Mesodermal cell (in vitro differentiated cells): ENCODE results near the gene SKIC2.

Experiments used
- H3K27ac ChIP-seq: 2 replicates; pipeline ENCODE4 v1.7.0; 2013; ENCODE audit warnings: mild to moderate bottlenecking, low read depth, low read length, moderate library complexity; ENCODE audit not compliant: severe bottlenecking
- H3K36me3 ChIP-seq: 2 replicates; pipeline ENCODE4 v1.7.1; 2013; ENCODE audit warnings: mild to moderate bottlenecking, low read length, moderate library complexity; ENCODE audit not compliant: control insufficient read depth, insufficient read depth
- H3K4me1 ChIP-seq: one replicate; pipeline ENCODE4 v1.7.1; 2013; ENCODE audit warnings: mild to moderate bottlenecking, low read length; ENCODE audit not compliant: insufficient read depth, control insufficient read depth, poor library complexity, severe bottlenecking
- H3K4me3 ChIP-seq: 2 replicates; pipeline ENCODE4 v1.7.0; 2013; ENCODE audit warnings: low read length, control low read depth, mild to moderate bottlenecking; ENCODE audit not compliant: insufficient read depth, poor library complexity, severe bottlenecking; ENCODE audit errors: extremely low read depth
- H3K9me3 ChIP-seq: 2 replicates; pipeline ENCODE4 v1.7.1; 2013; ENCODE audit warnings: mild to moderate bottlenecking, low read length, moderate library complexity; ENCODE audit not compliant: control insufficient read depth
- WGBS, 2 experiments: methylation state at CpG; one replicate each; pipeline ENCODE4 v1.1.5; 2013; ENCODE audit warnings: missing lambda C conversion rate in 2 of 2; ENCODE audit not compliant: insufficient coverage in 2 of 2; 5-methylcytosine and 5-hydroxymethylcytosine counted together

SKIC2 gene

DNA sequence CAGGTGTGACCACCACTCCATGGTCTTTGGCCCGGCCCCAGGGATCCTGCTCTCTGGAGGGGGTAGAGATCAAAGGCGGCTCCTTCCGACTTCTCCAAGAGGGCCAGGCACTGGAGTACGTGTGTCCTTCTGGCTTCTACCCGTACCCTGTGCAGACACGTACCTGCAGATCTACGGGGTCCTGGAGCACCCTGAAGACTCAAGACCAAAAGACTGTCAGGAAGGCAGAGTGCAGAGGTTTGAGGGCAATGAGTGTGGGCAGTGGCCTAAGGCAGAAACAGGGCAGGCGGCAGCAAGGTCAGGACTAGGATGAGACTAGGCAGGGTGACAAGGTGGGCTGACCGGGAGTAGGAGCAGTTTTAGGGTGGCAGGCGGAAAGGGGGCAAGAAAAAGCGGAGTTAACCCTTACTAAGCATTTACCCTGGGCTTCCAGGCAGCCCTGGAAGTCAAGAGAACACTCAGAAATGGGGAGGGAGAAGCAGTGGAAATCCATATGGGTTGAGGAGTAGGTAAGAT, 12.5 kb upstream of the SKIC2 start:
- H3K4me3 ChIP-seq, result no peak overlapping the region
- H3K36me3 ChIP-seq, result peaks cover 16% of the 10 kb centered on the region
- H3K4me1 ChIP-seq, result no peaks in the 10 kb centered on the region
- H3K27ac ChIP-seq, result no peak overlapping the region
- WGBS, 2 experiments, result 86 to 87% methylated on average over 9 to 11 of the region's 11 CpGs
- no peaks in the 10 kb centered on the region for H3K9me3 ChIP-seq

DNA sequence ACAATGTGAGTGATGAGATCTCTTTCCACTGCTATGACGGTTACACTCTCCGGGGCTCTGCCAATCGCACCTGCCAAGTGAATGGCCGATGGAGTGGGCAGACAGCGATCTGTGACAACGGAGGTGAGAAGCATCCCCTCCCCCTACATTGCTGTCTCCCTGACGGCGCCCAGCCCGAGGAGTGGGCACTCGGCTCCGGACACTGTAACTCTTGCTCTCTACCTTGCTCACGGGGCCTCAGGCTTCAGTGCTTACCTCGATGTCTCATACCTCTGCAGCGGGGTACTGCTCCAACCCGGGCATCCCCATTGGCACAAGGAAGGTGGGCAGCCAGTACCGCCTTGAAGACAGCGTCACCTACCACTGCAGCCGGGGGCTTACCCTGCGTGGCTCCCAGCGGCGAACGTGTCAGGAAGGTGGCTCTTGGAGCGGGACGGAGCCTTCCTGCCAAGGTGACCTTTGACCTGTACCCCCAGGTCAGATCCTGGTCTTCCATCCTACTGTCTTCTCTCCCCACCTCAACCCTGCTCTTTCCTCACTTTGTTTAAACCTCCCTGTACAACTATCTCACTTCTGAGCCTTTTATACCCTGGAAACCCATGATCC, 11.8 kb upstream of the SKIC2 start:
- Histone ChIP-seq H3K4me3 (no peak overlapping the region), H3K36me3 (peaks cover 23% of the 10 kb centered on the region), H3K27ac (no peak overlapping the region), H3K4me1 (no peaks in the 10 kb centered on the region), H3K9me3 (no peaks in the 10 kb centered on the region)
- WGBS, 2 experiments, result 90 to 91% methylated on average over 24 of the region's 24 CpGs

DNA sequence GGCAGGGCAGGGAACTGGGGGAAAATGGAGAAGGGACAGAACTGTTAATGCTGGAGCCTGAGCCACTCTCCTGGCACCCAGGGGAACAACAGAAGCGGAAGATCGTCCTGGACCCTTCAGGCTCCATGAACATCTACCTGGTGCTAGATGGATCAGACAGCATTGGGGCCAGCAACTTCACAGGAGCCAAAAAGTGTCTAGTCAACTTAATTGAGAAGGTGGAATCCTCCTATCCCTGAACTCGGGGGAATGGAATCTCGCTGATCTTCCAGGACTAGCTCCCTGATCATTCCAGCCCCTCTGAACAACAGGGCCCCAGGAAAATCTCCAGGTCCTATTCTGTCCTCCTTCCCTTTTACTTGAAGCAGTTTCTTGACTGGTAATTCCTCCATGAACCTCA, 11.1 kb upstream of the SKIC2 start:
- no peaks in the 10 kb centered on the region for H3K9me3 ChIP-seq
- WGBS, 2 experiments, result 83 to 89% methylated on average over 4 of the region's 4 CpGs
- peaks cover 29% of the 10 kb centered on the region for H3K36me3 ChIP-seq

DNA sequence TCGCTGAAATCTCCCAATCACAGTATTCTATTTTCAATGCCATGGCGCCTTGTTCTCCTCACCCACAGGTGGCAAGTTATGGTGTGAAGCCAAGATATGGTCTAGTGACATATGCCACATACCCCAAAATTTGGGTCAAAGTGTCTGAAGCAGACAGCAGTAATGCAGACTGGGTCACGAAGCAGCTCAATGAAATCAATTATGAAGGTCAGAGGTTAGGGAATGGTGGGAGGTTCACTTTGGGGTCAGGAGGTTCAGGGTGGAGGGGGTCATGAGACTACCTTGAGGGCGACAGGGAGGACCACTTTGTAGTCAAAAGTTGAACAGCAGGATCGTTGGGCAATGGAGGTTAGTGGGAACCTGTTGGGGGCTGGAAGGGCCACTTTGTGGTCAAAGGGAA, 10.7 kb upstream of the SKIC2 start:
- no peak overlapping the region for H3K27ac ChIP-seq
- WGBS, 2 experiments, result 88 to 92% methylated on average over 3 of the region's 5 CpGs

More for the DNA sequence above, 11.1 kb upstream of the SKIC2 start:
- Histone ChIP-seq H3K4me1 (no peaks in the 10 kb centered on the region), H3K27ac (no peak overlapping the region), H3K4me3 (no peak overlapping the region)

DNA sequence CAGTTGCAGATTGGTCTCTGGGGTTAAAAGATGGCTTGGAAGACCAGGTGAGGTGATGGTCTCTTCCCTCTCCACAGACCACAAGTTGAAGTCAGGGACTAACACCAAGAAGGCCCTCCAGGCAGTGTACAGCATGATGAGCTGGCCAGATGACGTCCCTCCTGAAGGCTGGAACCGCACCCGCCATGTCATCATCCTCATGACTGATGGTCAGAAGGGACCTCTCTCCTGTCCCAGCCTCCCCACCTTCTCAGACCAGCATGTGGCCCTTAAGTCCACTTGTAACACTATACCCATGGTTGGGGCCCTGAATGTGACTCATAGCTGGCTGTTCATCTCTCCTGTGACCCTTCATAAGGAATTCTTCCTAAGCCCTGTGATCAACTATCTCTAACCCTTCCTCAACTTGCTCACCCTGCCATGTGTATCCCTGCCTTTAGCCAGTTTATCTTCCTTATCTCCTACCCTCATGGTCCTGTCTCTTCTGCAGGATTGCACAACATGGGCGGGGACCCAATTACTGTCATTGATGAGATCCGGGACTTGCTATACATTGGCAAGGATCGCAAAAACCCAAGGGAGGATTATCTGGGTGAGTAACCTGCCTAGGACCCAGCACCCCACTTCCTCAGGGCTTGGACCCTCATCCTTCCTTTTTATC, 10.1 kb upstream of the SKIC2 start:
- no peaks in the 10 kb centered on the region for H3K9me3 ChIP-seq
- H3K4me1 ChIP-seq, result no peaks in the 10 kb centered on the region
- no peak overlapping the region for H3K27ac ChIP-seq
- WGBS, 2 experiments, result 93 to 100% methylated on average over 5 to 6 of the region's 6 CpGs
- H3K4me3 ChIP-seq, result no peak overlapping the region
- peaks cover 39% of the 10 kb centered on the region for H3K36me3 ChIP-seq

More for the DNA sequence above, 10.7 kb upstream of the SKIC2 start:
- H3K36me3 ChIP-seq, result peaks cover 34% of the 10 kb centered on the region
- no peaks in the 10 kb centered on the region for H3K9me3 ChIP-seq
- no peak overlapping the region for H3K4me3 ChIP-seq
- H3K4me1 ChIP-seq, result no peaks in the 10 kb centered on the region

DNA sequence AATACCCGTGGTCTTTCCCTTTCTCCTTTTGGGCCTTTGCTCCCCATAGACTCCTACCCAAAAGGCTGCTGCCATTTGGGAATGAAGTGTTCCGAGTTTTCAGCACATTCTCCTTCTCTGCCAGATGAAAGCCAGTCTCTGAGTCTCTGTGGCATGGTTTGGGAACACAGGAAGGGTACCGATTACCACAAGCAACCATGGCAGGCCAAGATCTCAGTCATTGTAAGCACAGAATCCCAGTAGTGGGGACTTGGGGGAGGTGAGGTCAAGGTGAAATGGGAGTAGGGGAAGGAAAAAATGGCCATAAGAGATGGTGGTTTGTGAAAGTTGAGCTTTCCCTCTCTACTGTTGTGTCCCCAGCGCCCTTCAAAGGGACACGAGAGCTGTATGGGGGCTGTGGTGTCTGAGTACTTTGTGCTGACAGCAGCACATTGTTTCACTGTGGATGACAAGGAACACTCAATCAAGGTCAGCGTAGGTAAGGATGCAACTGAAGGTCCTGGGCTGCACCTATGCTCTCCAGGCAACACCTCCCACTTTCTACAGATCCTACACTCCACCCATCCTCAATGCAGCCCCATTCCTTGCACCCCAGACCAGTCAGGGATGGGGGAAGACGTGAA, 8.9 kb upstream of the SKIC2 start:
- Histone ChIP-seq H3K9me3 (no peaks in the 10 kb centered on the region), H3K4me1 (no peaks in the 10 kb centered on the region), H3K4me3 (no peak overlapping the region), H3K27ac (no peak overlapping the region), H3K36me3 (peaks cover 51% of the 10 kb centered on the region)
- WGBS, 2 experiments, result 92 to 97% methylated on average over 6 of the region's 7 CpGs

DNA sequence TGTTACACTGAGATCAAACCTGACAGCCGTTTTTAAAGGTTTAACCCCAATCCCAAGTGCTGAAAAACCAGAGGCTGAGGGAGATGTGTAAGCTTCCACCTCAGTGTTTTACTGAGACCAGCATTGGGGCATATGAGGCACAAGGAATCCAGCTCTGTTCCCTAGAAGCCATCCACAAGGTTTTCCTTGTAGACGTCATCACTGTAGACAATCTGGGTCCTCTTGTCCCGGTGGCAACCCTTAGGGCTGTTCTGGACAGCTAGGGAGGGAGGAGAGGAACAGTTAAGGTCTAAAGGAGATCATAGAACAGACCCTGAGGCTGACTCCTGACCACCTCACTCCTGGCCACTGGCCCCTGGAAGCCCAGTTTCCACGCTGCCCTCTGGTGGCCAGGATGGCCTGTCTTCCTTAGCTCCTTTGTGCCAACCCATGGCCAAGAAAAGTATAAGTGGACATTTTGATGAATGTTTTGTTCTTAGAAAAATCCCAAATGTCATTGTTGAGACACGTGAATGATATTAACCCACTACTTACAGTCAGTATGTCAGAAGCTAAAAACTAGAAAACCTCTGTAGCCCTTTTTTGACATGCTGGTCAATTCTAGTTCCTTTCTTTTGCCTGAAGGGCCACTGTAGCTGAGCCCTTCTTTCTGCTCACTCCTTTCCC, 6.7 kb upstream of the SKIC2 start:
- peaks cover 69% of the 10 kb centered on the region for H3K36me3 ChIP-seq
- 75 to 82% methylated on average over 1 to 4 of the region's 5 CpGs for WGBS, 2 experiments

DNA sequence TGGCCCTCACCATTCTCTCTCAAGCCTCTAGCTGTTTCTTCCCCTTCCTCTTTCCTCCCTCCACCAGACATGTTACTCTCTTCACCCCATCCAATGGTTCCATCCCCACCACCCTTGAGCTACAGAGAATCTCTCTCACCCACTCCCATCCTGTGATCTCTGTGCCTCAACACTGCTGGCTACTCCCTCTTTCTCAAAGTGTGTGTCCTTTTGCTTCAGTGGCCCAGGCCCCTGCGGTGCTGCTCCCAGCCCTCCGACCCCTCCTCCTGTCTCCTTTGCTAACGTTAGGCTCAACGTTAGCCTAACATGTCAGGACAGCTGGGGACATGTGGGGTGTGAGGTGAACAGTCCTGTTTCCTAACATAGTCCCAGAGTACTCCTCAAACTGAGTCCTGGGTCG, 6.1 kb upstream of the SKIC2 start:
- 97% methylated on average over 4 of the region's 5 CpGs; no CpG with 5 or more reads in 1 of the 2 experiments for WGBS, 2 experiments
- Histone ChIP-seq H3K4me1 (peaks cover 4% of the 10 kb centered on the region), H3K36me3 (peaks cover 73% of the 10 kb centered on the region), H3K4me3 (no peak overlapping the region), H3K9me3 (no peaks in the 10 kb centered on the region), H3K27ac (no peak overlapping the region)

More for the DNA sequence above, 6.7 kb upstream of the SKIC2 start:
- no peaks in the 10 kb centered on the region for H3K9me3 ChIP-seq
- H3K27ac ChIP-seq, result no peak overlapping the region
- H3K4me3 ChIP-seq, result no peak overlapping the region
- no peaks in the 10 kb centered on the region for H3K4me1 ChIP-seq

DNA sequence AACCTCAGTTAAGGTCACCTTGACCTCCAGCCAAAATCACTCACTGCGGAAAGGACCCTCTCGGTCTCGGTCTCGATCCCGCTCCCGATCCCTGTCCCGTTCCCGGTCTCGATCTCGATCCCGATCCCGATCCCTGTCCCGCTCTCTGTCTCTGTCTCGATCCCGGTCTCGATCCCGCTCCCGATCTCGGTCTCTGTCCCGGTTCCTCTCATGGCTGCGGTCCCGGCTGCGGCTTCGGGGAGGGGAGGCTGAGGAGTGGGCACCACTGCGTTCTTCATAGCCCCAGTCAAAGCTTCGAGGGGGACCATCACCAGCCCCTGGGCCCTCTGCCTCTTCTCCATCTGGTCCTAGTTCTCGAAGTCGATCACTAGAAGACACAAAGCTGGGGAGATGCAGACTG, 4.5 kb upstream of the SKIC2 start:
- H3K4me1 ChIP-seq, result peaks cover 8% of the 10 kb centered on the region
- 94 to 97% methylated on average over 25 to 26 of the region's 28 CpGs for WGBS, 2 experiments

DNA sequence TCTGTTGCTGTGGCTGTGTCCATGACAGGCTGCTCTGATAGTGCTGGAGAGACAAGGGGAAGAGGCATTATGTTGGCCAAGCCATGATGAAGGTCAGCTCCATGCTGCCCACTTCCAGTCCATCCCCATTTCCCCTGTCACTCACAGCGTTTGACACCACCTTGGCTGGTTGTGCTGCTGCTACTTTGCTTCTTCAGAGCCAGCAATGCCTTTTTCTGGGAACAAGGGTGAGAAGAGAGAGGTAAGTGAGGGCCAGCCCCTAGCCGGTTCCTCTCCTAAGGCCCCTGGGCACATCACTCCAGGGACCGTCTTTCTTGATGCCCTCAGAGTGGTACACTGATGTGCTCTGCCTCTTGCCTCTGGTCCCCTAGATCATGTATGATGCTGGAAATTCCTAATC, 2.2 kb upstream of the SKIC2 start:
- 92 to 93% methylated on average over 2 to 3 of the region's 3 CpGs for WGBS, 2 experiments
- Histone ChIP-seq H3K4me1 (peaks cover 14% of the 10 kb centered on the region), H3K9me3 (no peaks in the 10 kb centered on the region), H3K36me3 (peaks cover 72% of the 10 kb centered on the region), H3K4me3 (no peak overlapping the region), H3K27ac (no peak overlapping the region)

More for the DNA sequence above, 4.5 kb upstream of the SKIC2 start:
- peaks cover 73% of the 10 kb centered on the region for H3K36me3 ChIP-seq
- H3K4me3 ChIP-seq, result no peak overlapping the region
- no peak overlapping the region for H3K27ac ChIP-seq
- no peaks in the 10 kb centered on the region for H3K9me3 ChIP-seq
